K562 (cell line): ENCODE results near the gene CAV1. TPM values are rescaled to one million over a fixed set of nuclear protein-coding genes. Genes with fewer than 3 reads are reported as not detected.

Experiments
- ATAC-seq: fragments of 200-7000 bp; cut with Tn5 transposase; 3 replicates; pipeline ENCODE4 v1.9.1; 2020; ENCODE audit warnings: moderate library complexity
- BruUV-seq: library from RNA; stranded (reverse); fragments of 400-500 nt; replicated peaks from 2 replicates; lab custom pipeline; 2021; lab: Mats Ljungman, UMichigan
- CTCF ChIA-PET: fragments of 300-600 bp; formaldehyde crosslinking; extraction: SDS; loops from one replicate; lab custom pipeline; 2021; ENCODE audit warnings: low intra/inter-chr PET ratio; lab: Yijun Ruan, JAX
- POLR2A ChIA-PET: fragments of 300-600, 350-650 bp; sonication (Branson Sonifier 250); formaldehyde crosslinking; extraction: SDS; loops from one replicate; lab custom pipeline; 2021; ENCODE audit warnings: antibody characterized with exemption, inconsistent platforms; lab: Yijun Ruan, JAX
- DNase-seq, 4 experiments: peaks; one replicate each; pipeline versions ENCODE4 v3.0.0 to v3.0.0-alpha.2; 2011 to 2018; ENCODE audit warnings: low spot score in 3 of 4, mixed read lengths in 3 of 4; ENCODE audit errors: extremely low read depth in 1 of 4
- FAIRE-seq: peaks from 2 replicates; lab custom pipeline; 2011; peaks lifted over from hg19 to GRCh38; lab: Jason Lieb, UNC
- H2AFZ ChIP-seq: 2 replicates; pipeline ENCODE4 v1.6.0; 2011; ENCODE audit warnings: low read depth, low read length, control low read depth, inconsistent platforms
- H3K27ac ChIP-seq: fragments of 200-600 bp; 3 replicates; pipeline ENCODE4 v1.8.0; 2011; ENCODE audit warnings: low read depth, mild to moderate bottlenecking, control low read depth, inconsistent platforms, low read length, moderate library complexity, mixed read lengths; ENCODE audit errors: extremely low read depth
- H3K27me3 ChIP-seq, 2 experiments: fragments of 300-600 bp in 1 of 2; 2 replicates in 1 of 2; 3 replicates in 1 of 2; pipeline versions ENCODE4 v1.6.0 to v1.8.0; 2011; ENCODE audit warnings: inconsistent platforms in 2 of 2, low read length in 2 of 2, mild to moderate bottlenecking in 1 of 2, mixed read lengths in 1 of 2, moderate library complexity in 1 of 2; ENCODE audit not compliant: control insufficient read depth in 2 of 2, insufficient read depth in 2 of 2
- H3K36me3 ChIP-seq: fragments of 300-600 bp; 3 replicates; pipeline ENCODE4 v1.8.0; 2011; ENCODE audit warnings: mild to moderate bottlenecking, low read length, inconsistent platforms; ENCODE audit not compliant: control insufficient read depth, insufficient read depth
- H3K4me1 ChIP-seq, 2 experiments: fragments of 200-600 bp in 1 of 2; replicated peaks in 1 of 2; 2 replicates in 1 of 2; 3 replicates in 1 of 2; pipeline versions ENCODE4 v1.5.1 to v1.8.0; 2011; ENCODE audit warnings: inconsistent platforms in 2 of 2, low read length in 2 of 2, mild to moderate bottlenecking in 1 of 2, mixed read lengths in 1 of 2, moderate library complexity in 1 of 2; ENCODE audit not compliant: control insufficient read depth in 2 of 2, insufficient read depth in 2 of 2
- H3K4me2 ChIP-seq: 2 replicates; pipeline ENCODE4 v1.6.1; 2011; ENCODE audit warnings: low read length, control low read depth, inconsistent platforms, mixed read lengths; ENCODE audit not compliant: insufficient read depth
- H3K4me3 ChIP-seq: fragments of 200-600 bp; sonication (generic), shearing (Covaris generic); 2 replicates; pipeline ENCODE4 v1.5.1; 2016; ENCODE audit warnings: control low read depth, inconsistent platforms
- H3K79me2 ChIP-seq: fragments of 200-600 bp; 3 replicates; pipeline ENCODE4 v1.8.0; 2011; ENCODE audit warnings: low read length, inconsistent platforms; ENCODE audit not compliant: control insufficient read depth, insufficient read depth
- H3K9ac ChIP-seq, 2 experiments: 2 replicates each; pipeline versions ENCODE4 v1.6.0 to v1.6.1; 2011; ENCODE audit warnings: low read depth in 2 of 2, low read length in 2 of 2, control low read depth in 1 of 2, inconsistent platforms in 1 of 2, mild to moderate bottlenecking in 1 of 2, mixed read lengths in 1 of 2; ENCODE audit not compliant: insufficient read depth in 1 of 2
- H3K9me1 ChIP-seq: one replicate; pipeline ENCODE4 v1.6.0; 2011; ENCODE audit warnings: inconsistent platforms, mild to moderate bottlenecking, low read length, moderate library complexity; ENCODE audit not compliant: control insufficient read depth, insufficient read depth
- H3K9me3 ChIP-seq: replicated peaks from 2 replicates; pipeline ENCODE4 v1.5.1; 2011; ENCODE audit warnings: low read depth, low read length, inconsistent platforms; ENCODE audit not compliant: control insufficient read depth, insufficient read depth
- H4K20me1 ChIP-seq: replicated peaks from 2 replicates; pipeline ENCODE4 v1.6.1; 2011; ENCODE audit warnings: low read length, inconsistent platforms, mixed read lengths; ENCODE audit not compliant: control insufficient read depth, insufficient read depth
- COPS2 ChIP-seq: fragments of 450-650 bp; conservative IDR thresholded peaks from 2 replicates; pipeline ENCODE4 v1.6.1; 2016; ENCODE audit warnings: mild to moderate bottlenecking, moderate library complexity
- CREB5 ChIP-seq: fragments of 250-450 bp; sonication (Bioruptor Pico); IDR thresholded peaks from 2 replicates; pipeline ENCODE4 v1.5.0; 2020; ENCODE audit warnings: mild to moderate bottlenecking
- KLF10 ChIP-seq: fragments of 250-450 bp; sonication (Bioruptor Pico); IDR thresholded peaks from 2 replicates; pipeline ENCODE4 v1.6.1; 2021; ENCODE audit warnings: matching md5 sums
- MTF1 ChIP-seq: fragments of 250-450 bp; sonication (Bioruptor Pico); IDR thresholded peaks from 2 replicates; pipeline ENCODE4 v1.9.0; 2021; ENCODE audit warnings: moderate library complexity, mild to moderate bottlenecking, inconsistent platforms, borderline replicate concordance
- MXI1 ChIP-seq: IDR thresholded peaks from 2 replicates; pipeline ENCODE4 v1.6.1; 2011; ENCODE audit warnings: low read depth, mild to moderate bottlenecking, improper control_type of control experiment, low read length
- SRSF9 ChIP-seq: fragments of 200-400 bp; formaldehyde crosslinking; IDR thresholded peaks from 2 replicates; pipeline ENCODE4 v1.6.1; 2017; ENCODE audit warnings: low read depth, low read length, borderline replicate concordance
- ZNF780A ChIP-seq: fragments of 250-450 bp; sonication (Bioruptor Pico); IDR thresholded peaks from 2 replicates; pipeline ENCODE4 v1.5.0; 2021; ENCODE audit warnings: mild to moderate bottlenecking
- whole genome bisulfite sequencing: fragments of 100-300 bp; shearing (Covaris generic); methylation state at CpG from one replicate; pipeline ENCODE4 v1.1.6; 2016; ENCODE audit warnings: low coverage, mixed read lengths; ENCODE audit not compliant: insufficient coverage; ENCODE audit errors: missing lambda C conversion rate; 5-methylcytosine and 5-hydroxymethylcytosine counted together
- in situ Hi-C: fragments of 300-500 bp; cut with MboI; formaldehyde crosslinking; loops from 4 replicates; pipeline ENCODE4 v1.15.0; 2018; ENCODE audit warnings: inconsistent platforms, mixed read lengths
- intact Hi-C: fragments of 100-400 bp; cut with micrococcal nuclease; formaldehyde crosslinking; loops from 2 replicates; pipeline ENCODE4 v1.14.2; 2022
- polyA plus RNA-seq, 8 experiments: library from polyadenylated mRNA; depleted of rRNA in 4 of 8; stranded (reverse) in 5 of 8; unstranded in 3 of 8; fragments of >200 nt; fragmentation: Nextera tagmentation in 2 of 8; fragmentation: Illumina TruSeq in 1 of 8; extraction: Ambion mirVana in 2 of 8; extraction: Trizol in 1 of 8; gene quantifications; 2 replicates each; pipeline versions ENCODE4 v1.2.1 to v1.2.3, GENCODE V29; 2011 to 2014; ENCODE audit warnings: inconsistent platforms in 1 of 8, missing spikeins in 1 of 8
- total RNA-seq, 7 experiments: library from RNA; depleted of rRNA in 6 of 7; stranded (reverse); fragments of >200 nt in 6 of 7; fragmentation: Illumina TruSeq in 2 of 7; extraction: Trizol in 2 of 7; gene quantifications; 2 replicates each; pipeline versions ENCODE4 v1.2.1 to v1.2.3, GENCODE V29; 2011 to 2021; ENCODE audit warnings: low replicate concordance in 1 of 7

The CAV1 gene
- total and polyA plus RNA-seq, 9 of the 15 experiments (the other 6 are each of a cell fraction or from before 2014, with no cell fraction given) = 0.08 to 1.5 (median 0.63) TPM

GRCh38 chr7:116575853-116576252 is 51.0 kb downstream of the CAV1 start:
- no peak overlapping the region for H3K27ac ChIP-seq
- peaks cover 0 to 3% of the 10 kb centered on the region in 2 experiments; a peak in 1 of 5 replicates for H3K27me3 ChIP-seq
- no peaks in the 10 kb centered on the region for H3K4me1 ChIP-seq
- intact Hi-C loops (no loop called here), in situ Hi-C loops (loop anchor here (5.0 kb wide), 2 partner anchors 314 to 399 kb away; no protein-coding TSS in a partner anchor)
- H2AFZ ChIP-seq = no peak overlapping the region
- no peaks in the 10 kb centered on the region for H3K9me3 ChIP-seq
- TF ChIP-seq COPS2 (no peak), KLF10 (CRISPR knock-in tag) (no peak), MTF1 (no peak), ZNF780A (CRISPR knock-in tag) (no peak), MXI1 (no peak), CREB5 (no peak), SRSF9 (no peak)
- H3K4me2 ChIP-seq = no peak overlapping the region
- H3K4me3 ChIP-seq = no peak overlapping the region
- H4K20me1 ChIP-seq = no peaks in the 10 kb centered on the region
- ChIA-PET CTCF (no interaction called here), POLR2A (no interaction called here)
- no peaks in the 10 kb centered on the region for H3K9me1 ChIP-seq
- H3K9ac ChIP-seq = no peak overlapping the region
- no peak for DNase-seq
- 0% methylated on average over 1 of the region's 1 CpG for WGBS
- no TSS peak for BruUV-seq
- no peak for FAIRE-seq
- H3K79me2 ChIP-seq = no peaks in the 10 kb centered on the region
- ATAC-seq = no peak
- H3K36me3 ChIP-seq = no peaks in the 10 kb centered on the region
